ENCODE measurements around the gene OR6N2.

OR6N2 gene, protein sequence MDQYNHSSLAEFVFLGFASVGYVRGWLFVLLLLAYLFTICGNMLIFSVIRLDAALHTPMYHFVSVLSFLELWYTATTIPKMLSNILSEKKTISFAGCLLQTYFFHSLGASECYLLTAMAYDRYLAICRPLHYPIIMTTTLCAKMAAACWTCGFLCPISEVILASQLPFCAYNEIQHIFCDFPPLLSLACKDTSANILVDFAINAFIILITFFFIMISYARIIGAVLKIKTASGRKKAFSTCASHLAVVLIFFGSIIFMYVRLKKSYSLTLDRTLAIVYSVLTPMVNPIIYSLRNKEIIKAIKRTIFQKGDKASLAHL

DNA sequence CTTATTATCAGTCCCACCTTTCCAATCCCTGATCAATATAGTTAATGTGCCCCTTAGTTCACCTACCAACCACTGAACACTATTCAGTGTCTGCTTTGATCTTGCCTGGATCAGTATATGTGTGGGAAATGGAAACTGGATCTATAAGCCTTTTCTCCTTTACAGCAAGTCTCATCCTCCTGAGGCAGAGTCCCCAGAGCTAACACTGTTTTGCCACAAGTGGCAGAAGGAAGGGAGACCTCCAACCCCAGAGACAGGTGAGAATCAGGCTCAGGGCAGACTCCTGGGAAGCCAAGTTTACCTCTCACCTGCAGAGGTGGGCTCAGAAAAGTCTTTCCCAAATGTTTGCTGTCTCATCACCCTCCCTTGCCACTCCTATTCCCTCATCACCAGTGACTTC lies at the start of gene OR6N2:
TSS of gene OR6N2 (minus strand) at position 101 of the 400 bp plus-strand sequence. CDS start 3,569 bp downstream, outside the sequence.
- peaks cover 10 to 11% of the 10 kb centered on the region in 2 experiments for H3K4me1 ChIP-seq (ENCODE audit: control insufficient read depth in 1 of 2, insufficient read depth in 1 of 2, low read depth in 1 of 2, low read length in 1 of 2)
- TF ChIP-seq, protein P1, sequence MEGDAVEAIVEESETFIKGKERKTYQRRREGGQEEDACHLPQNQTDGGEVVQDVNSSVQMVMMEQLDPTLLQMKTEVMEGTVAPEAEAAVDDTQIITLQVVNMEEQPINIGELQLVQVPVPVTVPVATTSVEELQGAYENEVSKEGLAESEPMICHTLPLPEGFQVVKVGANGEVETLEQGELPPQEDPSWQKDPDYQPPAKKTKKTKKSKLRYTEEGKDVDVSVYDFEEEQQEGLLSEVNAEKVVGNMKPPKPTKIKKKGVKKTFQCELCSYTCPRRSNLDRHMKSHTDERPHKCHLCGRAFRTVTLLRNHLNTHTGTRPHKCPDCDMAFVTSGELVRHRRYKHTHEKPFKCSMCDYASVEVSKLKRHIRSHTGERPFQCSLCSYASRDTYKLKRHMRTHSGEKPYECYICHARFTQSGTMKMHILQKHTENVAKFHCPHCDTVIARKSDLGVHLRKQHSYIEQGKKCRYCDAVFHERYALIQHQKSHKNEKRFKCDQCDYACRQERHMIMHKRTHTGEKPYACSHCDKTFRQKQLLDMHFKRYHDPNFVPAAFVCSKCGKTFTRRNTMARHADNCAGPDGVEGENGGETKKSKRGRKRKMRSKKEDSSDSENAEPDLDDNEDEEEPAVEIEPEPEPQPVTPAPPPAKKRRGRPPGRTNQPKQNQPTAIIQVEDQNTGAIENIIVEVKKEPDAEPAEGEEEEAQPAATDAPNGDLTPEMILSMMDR (IDR thresholded peaks at IDR 0.05), result no peak
- H3K36me3 ChIP-seq, result peaks cover 21% of the 10 kb centered on the region
- H3K27ac ChIP-seq, result no peak within 1 kb of the TSS
- H3K9me3 ChIP-seq, result no peaks in the 10 kb centered on the region
- no peak within 1 kb of the TSS for H3K4me3 ChIP-seq (ENCODE audit: low read depth in 1 of 2, low read length in 1 of 2)
- H3K27me3 ChIP-seq, result no peaks in the 10 kb centered on the region

DNA sequence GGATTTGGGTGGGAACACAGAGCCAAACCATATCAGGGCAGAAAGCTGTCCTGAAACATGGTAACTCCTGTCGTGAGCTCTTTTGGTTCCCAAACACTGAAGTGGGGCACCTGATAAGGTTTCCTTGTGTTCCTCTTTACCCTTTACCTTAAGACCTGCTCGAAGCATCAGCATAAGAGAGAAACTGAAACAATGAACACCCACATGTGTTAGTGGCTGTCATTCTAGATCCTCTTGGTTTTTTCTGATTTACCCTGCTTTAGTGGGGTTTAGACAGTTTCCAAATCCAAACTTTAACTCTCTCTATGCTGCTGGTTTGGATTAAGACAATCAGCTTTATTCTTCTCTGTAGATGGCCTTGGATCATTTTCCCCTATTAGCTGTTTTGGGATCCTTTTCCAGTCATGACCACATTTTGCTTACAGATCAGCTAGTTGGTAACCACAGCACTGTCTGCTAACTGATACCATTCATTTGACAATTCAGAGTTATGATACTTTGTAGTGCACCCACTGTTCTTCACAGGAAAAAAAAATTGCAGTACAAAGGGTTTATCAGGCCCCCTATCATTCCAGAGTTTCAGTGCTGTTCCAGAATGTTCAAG lies 49.2 kb upstream of the OR6N2 start:
- Histone ChIP-seq H3K4me3 (ENCODE audit: low read depth in 1 of 2, low read length in 1 of 2) (peak overlapping the region; percentile 75 to 86), H3K27ac (peak overlapping the region; percentile 92), H3K36me3 (peaks cover 11% of the 10 kb centered on the region), H3K27me3 (no peaks in the 10 kb centered on the region), H3K9me3 (no peaks in the 10 kb centered on the region), H3K4me1 (ENCODE audit: control insufficient read depth in 1 of 2, insufficient read depth in 1 of 2, low read depth in 1 of 2, low read length in 1 of 2) (peaks cover 40 to 45% of the 10 kb centered on the region in 2 experiments)
- TF ChIP-seq, protein P1 (IDR thresholded peaks at IDR 0.05), result no peak

DNA sequence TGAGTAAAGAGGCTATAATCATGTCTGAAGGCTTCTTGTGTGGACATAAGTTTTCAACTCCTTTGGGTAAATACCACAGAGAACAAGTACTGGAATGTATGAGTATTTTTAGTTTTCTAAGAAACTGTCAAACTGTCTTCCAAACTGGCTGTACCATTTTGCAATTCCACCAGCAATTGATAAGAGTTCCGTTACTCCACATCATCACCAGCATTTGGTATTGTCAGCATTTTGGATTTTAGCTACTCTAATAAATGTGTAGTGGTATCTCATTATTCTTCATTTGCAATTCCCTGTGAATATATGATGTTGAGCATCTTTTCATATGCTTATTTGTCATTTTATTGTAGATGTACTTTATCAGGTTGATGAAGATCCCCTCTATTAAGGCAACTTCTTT lies 40.7 kb upstream of the OR6N2 start:
- TF ChIP-seq, protein P1 (IDR thresholded peaks at IDR 0.05), result no peak
- H3K36me3 ChIP-seq, result no peaks in the 10 kb centered on the region
- H3K9me3 ChIP-seq, result no peaks in the 10 kb centered on the region
- no peak overlapping the region for H3K4me3 ChIP-seq (ENCODE audit: low read depth in 1 of 2, low read length in 1 of 2)
- peaks cover 46 to 51% of the 10 kb centered on the region in 2 experiments for H3K4me1 ChIP-seq (ENCODE audit: control insufficient read depth in 1 of 2, insufficient read depth in 1 of 2, low read depth in 1 of 2, low read length in 1 of 2)
- peak overlapping the region; percentile 97 for H3K27ac ChIP-seq
- H3K27me3 ChIP-seq, result no peaks in the 10 kb centered on the region

DNA sequence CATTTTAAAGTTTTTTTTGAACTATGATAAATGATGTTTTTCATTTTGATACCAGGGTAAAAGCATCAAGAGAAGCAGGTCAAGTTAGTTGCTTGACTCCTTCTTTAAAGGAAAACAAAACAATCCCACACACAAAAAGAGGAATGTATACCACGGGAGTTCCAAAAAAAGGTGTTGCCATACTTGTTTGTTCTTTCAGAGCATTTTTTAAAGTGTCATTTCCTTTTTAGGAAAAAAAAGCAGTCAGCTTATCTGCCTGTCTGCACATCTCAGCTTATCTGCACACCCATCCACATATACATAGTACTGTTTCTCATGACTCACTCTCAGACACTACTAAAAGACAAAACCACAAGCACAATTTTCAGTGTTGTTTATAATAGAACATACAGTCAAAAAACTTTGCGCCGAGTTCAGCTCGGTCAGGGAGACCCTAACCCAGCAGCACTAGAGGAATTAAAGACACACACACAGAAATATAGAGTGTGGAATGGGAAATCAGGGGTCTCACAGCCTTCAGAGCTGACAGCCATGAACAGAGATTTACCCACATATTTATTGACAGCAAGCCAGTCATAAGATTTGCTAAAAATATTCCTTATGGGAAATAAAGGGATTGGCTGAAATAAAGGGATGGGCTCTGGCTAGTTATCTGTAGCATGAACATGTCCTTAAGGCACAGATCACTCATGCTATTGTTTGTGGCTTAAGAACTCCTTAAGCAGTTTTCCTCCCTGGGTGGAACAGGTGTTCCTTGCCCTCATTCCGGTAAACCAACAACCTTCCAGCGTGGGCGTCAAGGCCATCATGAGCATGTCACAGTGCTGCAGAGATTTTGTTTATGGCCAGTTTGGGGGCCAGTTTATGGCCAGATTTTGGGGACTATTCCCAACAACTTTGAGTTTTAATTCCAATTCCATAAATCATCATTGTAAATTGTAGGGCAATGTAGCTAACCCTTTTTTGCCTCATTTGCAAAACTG lies 38.7 kb upstream of the OR6N2 start:
- Histone ChIP-seq H3K4me1 (ENCODE audit: control insufficient read depth in 1 of 2, insufficient read depth in 1 of 2, low read depth in 1 of 2, low read length in 1 of 2) (peaks cover 66 to 71% of the 10 kb centered on the region in 2 experiments), H3K27me3 (no peaks in the 10 kb centered on the region), H3K4me3 (ENCODE audit: low read depth in 1 of 2, low read length in 1 of 2) (peak overlapping the region; percentile 38 to 52), H3K9me3 (no peaks in the 10 kb centered on the region), H3K36me3 (no peaks in the 10 kb centered on the region), H3K27ac (peak overlapping the region; percentile 97)
- TF ChIP-seq, protein P1 (IDR thresholded peaks at IDR 0.05), result no peak

DNA sequence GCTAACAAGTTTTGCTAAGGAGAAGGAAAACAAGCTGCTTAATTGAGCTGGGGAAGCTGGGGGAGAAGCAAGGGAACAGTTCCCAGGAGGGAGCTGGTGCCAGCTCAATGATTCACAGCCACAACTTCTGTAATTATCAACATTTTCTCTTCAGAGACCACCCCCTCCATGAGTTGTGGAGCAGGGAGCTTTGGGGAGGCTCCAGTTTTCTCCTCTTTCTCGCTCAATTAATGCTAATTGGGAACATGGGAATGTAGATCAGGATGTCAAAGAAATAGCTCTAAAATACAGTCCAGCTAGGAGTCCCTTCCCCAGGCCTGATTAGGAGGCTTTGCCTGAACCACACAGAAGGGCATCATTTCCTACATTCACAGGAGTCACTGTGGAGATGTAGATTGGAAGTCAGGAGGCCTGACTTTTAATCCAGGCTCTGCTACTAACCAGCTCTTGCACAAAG lies 38.0 kb upstream of the OR6N2 start:
- TF ChIP-seq, protein P1 (IDR thresholded peaks at IDR 0.05), result no peak
- Histone ChIP-seq H3K27me3 (no peaks in the 10 kb centered on the region), H3K36me3 (no peaks in the 10 kb centered on the region), H3K9me3 (no peaks in the 10 kb centered on the region), H3K4me3 (ENCODE audit: low read depth in 1 of 2, low read length in 1 of 2) (peak overlapping the region; percentile 38 to 52), H3K4me1 (ENCODE audit: control insufficient read depth in 1 of 2, insufficient read depth in 1 of 2, low read depth in 1 of 2, low read length in 1 of 2) (peaks cover 73 to 79% of the 10 kb centered on the region in 2 experiments), H3K27ac (peak overlapping the region; percentile 97)
